Omental fat pad (tissue), 4 donors: ENCODE results near the gene VWA8. TPM values are rescaled to one million over a fixed set of nuclear protein-coding genes. Genes with fewer than 3 reads are reported as not detected.

Source experiments
- ATAC-seq: fragments of 150-250 bp; one replicate; pipeline ENCODE4 v1.9.1; 2016; ENCODE audit warnings: mild to moderate bottlenecking, moderate library complexity; ENCODE audit not compliant: low FRiP score
- DNase-seq: peaks from one replicate; pipeline ENCODE4 v3.0.0-alpha.2; 2019; ENCODE audit warnings: low spot score
- CTCF ChIP-seq, 3 donors: fragments of 450-650 bp; IDR thresholded peaks; one replicate each; pipeline ENCODE4 v1.5.1; 2016 to 2017; ENCODE audit warnings: antibody characterized with exemption in 3 of 3, mild to moderate bottlenecking in 3 of 3, moderate library complexity in 2 of 3
- total RNA-seq, 4 donors: library from RNA; depleted of rRNA; stranded (reverse); fragments of >200 nt; gene quantifications; one replicate each; pipeline ENCODE4 v1.1.0, GENCODE V29; 2016

VWA8 gene
- total RNA-seq, 4 donors from 2014 or later: 12.4 to 24.7 (median 18.3) TPM

- no peak for ATAC-seq
- TF ChIP-seq CTCF (IDR thresholded peaks at IDR 0.05): no peak
These were observed 18.3 kb downstream of the VWA8 start for GRCh38 chr13:41942462-41943094.

GRCh38 chr13:41941174-41941573 lies 19.7 kb downstream of the VWA8 start:
- no peak for DNase-seq
- ATAC-seq: no peak
- no peak for TF ChIP-seq CTCF (IDR thresholded peaks at IDR 0.05)

More at GRCh38 chr13:41942462-41943094, 18.3 kb downstream of the VWA8 start:
- no peak for DNase-seq

- no peak for DNase-seq
- ATAC-seq: no peak
- TF ChIP-seq CTCF (IDR thresholded peaks at IDR 0.05): no peak
These were observed 21.5 kb downstream of the VWA8 start for GRCh38 chr13:41939398-41939797.

GRCh38 chr13:41938918-41939317 lies 22.0 kb downstream of the VWA8 start:
- DNase-seq (no peak), ATAC-seq (no peak)
- TF ChIP-seq CTCF (IDR thresholded peaks at IDR 0.05): no peak

GRCh38 chr13:41937388-41937787 lies 23.5 kb downstream of the VWA8 start:
- ATAC-seq (no peak), DNase-seq (no peak)
- no peak for TF ChIP-seq CTCF (IDR thresholded peaks at IDR 0.05)

GRCh38 chr13:41935501-41935900 lies 25.4 kb downstream of the VWA8 start:
- ATAC-seq: no peak
- TF ChIP-seq CTCF (IDR thresholded peaks at IDR 0.05): no peak
- no peak for DNase-seq

- DNase-seq (no peak), ATAC-seq (no peak)
- no peak for TF ChIP-seq CTCF (IDR thresholded peaks at IDR 0.05)
These were observed 25.9 kb downstream of the VWA8 start for GRCh38 chr13:41934994-41935393.
